Sigmoid colon (tissue), 4 donors: ENCODE results near the gene ATP1A2.

Experiments used
- POLR2AphosphoS5 ChIP-seq, 4 donors: sonication (generic); formaldehyde crosslinking; IDR thresholded peaks; one replicate each; pipeline ENCODE4 v1.6.1; 2017; ENCODE audit warnings: antibody characterized with exemption in 4 of 4
- TF ChIP-seq, protein P1 (sequence below), 4 experiments: fragments of 450-650 bp in 3 of 4; fragments of 200-600 bp in 1 of 4; IDR thresholded peaks; one replicate each; pipeline ENCODE4 v1.5.1; 2016 to 2019; ENCODE audit warnings: antibody characterized with exemption in 4 of 4, mild to moderate bottlenecking in 3 of 4, moderate library complexity in 2 of 4

DNA sequence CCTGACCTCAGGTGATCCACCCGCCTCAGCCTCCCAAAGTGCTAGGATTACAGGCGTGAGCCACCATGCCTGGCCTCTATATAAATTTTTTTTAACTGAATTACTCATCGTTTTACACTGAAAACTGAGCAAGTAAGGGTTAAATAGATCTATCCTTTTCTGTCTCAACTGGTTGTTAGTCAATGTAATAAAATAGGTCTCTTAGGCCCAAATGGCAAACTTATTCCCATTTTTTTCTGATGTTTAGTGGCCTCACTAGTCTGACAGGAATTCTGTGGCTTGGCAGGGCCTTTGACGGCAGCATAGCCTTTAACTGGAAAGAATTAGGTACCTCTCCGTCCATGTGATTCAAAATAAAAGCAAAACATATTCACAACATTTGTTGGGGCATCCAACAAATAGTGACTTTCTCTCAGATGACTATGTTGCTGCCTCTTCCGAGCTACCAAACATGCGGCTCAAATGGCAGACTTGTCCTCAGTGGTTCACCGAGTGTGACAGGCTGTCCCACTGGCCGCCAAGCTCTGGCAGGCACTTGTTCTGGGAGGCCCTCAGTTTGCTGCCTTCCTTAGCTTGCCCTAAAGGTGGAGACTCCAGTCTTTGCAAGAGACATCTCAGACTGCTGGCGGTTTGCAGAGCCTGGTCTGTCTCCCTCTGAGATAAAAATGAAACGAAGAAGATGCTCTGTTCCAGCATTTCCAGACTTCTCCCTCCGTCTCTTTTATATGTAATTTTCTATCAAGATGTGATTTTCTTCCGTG lies 53.2 kb downstream of the ATP1A2 start:
- TF ChIP-seq, protein P1, sequence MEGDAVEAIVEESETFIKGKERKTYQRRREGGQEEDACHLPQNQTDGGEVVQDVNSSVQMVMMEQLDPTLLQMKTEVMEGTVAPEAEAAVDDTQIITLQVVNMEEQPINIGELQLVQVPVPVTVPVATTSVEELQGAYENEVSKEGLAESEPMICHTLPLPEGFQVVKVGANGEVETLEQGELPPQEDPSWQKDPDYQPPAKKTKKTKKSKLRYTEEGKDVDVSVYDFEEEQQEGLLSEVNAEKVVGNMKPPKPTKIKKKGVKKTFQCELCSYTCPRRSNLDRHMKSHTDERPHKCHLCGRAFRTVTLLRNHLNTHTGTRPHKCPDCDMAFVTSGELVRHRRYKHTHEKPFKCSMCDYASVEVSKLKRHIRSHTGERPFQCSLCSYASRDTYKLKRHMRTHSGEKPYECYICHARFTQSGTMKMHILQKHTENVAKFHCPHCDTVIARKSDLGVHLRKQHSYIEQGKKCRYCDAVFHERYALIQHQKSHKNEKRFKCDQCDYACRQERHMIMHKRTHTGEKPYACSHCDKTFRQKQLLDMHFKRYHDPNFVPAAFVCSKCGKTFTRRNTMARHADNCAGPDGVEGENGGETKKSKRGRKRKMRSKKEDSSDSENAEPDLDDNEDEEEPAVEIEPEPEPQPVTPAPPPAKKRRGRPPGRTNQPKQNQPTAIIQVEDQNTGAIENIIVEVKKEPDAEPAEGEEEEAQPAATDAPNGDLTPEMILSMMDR (IDR thresholded peaks at IDR 0.05): no peak
- no peak for TF ChIP-seq POLR2AphosphoS5 (IDR thresholded peaks at IDR 0.05)
